PC-9 (cell line): ENCODE data around the gene CMTM2. TPM values are rescaled to one million over a fixed set of nuclear protein-coding genes. Genes with fewer than 3 reads are reported as not detected.

Experiments
- BruUV-seq: library from RNA; stranded (reverse); fragments of 400-500 nt; replicated peaks from 2 replicates; lab custom pipeline; 2021; lab: Mats Ljungman, UMichigan
- CTCF ChIA-PET: fragments of 300-600 bp; sonication (Branson Sonifier 250); formaldehyde crosslinking; loops from one replicate; lab custom pipeline; 2022; ENCODE audit warnings: antibody characterized with exemption; lab: Charles Lee
- POLR2A ChIA-PET: fragments of 300-600 bp; sonication (Branson Sonifier 250); formaldehyde crosslinking; loops from one replicate; lab custom pipeline; 2022; ENCODE audit warnings: antibody characterized with exemption; ENCODE audit not compliant: unreplicated experiment; lab: Charles Lee
- DNase-seq, 2 experiments: peaks; one replicate each; pipeline versions ENCODE4 v3.0.0 to v3.0.0-alpha.2; 2015 to 2022; ENCODE audit warnings: mixed read lengths in 1 of 2
- H2AFZ ChIP-seq: fragments of 200-600 bp; sonication (generic); 2 replicates; pipeline ENCODE4 v1.8.1; 2017; ENCODE audit warnings: antibody characterized with exemption
- H3F3A ChIP-seq: fragments of 200-600 bp; sonication (generic); 2 replicates; pipeline ENCODE4 v1.8.1; 2017; ENCODE audit warnings: antibody characterized with exemption, mild to moderate bottlenecking, low read depth; ENCODE audit not compliant: insufficient read depth
- H3K27ac ChIP-seq: fragments of 200-600 bp; sonication (generic); 2 replicates; pipeline ENCODE4 v1.6.1; 2016; ENCODE audit warnings: mixed run types
- H3K27me3 ChIP-seq: fragments of 200-600 bp; sonication (generic); 2 replicates; pipeline ENCODE4 v1.6.1; 2016; ENCODE audit warnings: low read depth, mixed run types; ENCODE audit not compliant: insufficient read depth
- H3K36me3 ChIP-seq: fragments of 200-600 bp; sonication (generic); 2 replicates; pipeline ENCODE4 v1.6.1; 2016; ENCODE audit warnings: low read depth, mixed run types
- H3K4me1 ChIP-seq: fragments of 200-600 bp; sonication (generic); replicated peaks from 2 replicates; pipeline ENCODE4 v1.6.1; 2016; ENCODE audit warnings: mixed run types; ENCODE audit not compliant: insufficient read depth
- H3K4me2 ChIP-seq: fragments of 200-600 bp; sonication (generic); 2 replicates; pipeline ENCODE4 v1.6.1; 2017; ENCODE audit warnings: mixed run types
- H3K4me3 ChIP-seq: fragments of 200-600 bp; sonication (generic); 2 replicates; pipeline ENCODE4 v1.6.1; 2016; ENCODE audit warnings: mixed run types
- H3K79me2 ChIP-seq: fragments of 200-600 bp; sonication (generic); 2 replicates; pipeline ENCODE4 v1.6.1; 2017; ENCODE audit warnings: low read depth, mixed run types
- H3K9me2 ChIP-seq: fragments of 200-600 bp; sonication (generic); 2 replicates; pipeline ENCODE4 v1.8.1; 2017; ENCODE audit warnings: mild to moderate bottlenecking; ENCODE audit not compliant: insufficient read depth
- H3K9me3 ChIP-seq: fragments of 200-600 bp; sonication (generic); 2 replicates; pipeline ENCODE4 v1.8.1; 2016; ENCODE audit warnings: low read depth; ENCODE audit not compliant: insufficient read depth
- H4K20me1 ChIP-seq: fragments of 200-600 bp; sonication (generic); 2 replicates; pipeline ENCODE4 v1.8.1; 2017; ENCODE audit not compliant: insufficient read depth
- EZH2 ChIP-seq: fragments of 200-600 bp; sonication (generic); IDR thresholded peaks from 2 replicates; pipeline ENCODE4 v1.8.0; 2017; ENCODE audit warnings: antibody characterized with exemption, low read depth
- intact Hi-C: fragments of 100-400 bp; cut with micrococcal nuclease; formaldehyde crosslinking; loops from one replicate; pipeline ENCODE4 v1.10.0; 2022; ENCODE audit not compliant: unreplicated experiment
- total RNA-seq: library from RNA; stranded (reverse); gene quantifications from 2 replicates; pipeline ENCODE4 v1.2.3, GENCODE V29; 2021
- TF ChIP-seq, protein P1 (sequence below): fragments of 200-600 bp; sonication (generic); conservative IDR thresholded peaks from 2 replicates; pipeline ENCODE4 v1.6.1; 2017; ENCODE audit warnings: mixed run types, antibody characterized with exemption, mild to moderate bottlenecking, moderate library complexity

Gene CMTM2
- total RNA-seq, 1 experiment from 2014 or later = not detected

DNA sequence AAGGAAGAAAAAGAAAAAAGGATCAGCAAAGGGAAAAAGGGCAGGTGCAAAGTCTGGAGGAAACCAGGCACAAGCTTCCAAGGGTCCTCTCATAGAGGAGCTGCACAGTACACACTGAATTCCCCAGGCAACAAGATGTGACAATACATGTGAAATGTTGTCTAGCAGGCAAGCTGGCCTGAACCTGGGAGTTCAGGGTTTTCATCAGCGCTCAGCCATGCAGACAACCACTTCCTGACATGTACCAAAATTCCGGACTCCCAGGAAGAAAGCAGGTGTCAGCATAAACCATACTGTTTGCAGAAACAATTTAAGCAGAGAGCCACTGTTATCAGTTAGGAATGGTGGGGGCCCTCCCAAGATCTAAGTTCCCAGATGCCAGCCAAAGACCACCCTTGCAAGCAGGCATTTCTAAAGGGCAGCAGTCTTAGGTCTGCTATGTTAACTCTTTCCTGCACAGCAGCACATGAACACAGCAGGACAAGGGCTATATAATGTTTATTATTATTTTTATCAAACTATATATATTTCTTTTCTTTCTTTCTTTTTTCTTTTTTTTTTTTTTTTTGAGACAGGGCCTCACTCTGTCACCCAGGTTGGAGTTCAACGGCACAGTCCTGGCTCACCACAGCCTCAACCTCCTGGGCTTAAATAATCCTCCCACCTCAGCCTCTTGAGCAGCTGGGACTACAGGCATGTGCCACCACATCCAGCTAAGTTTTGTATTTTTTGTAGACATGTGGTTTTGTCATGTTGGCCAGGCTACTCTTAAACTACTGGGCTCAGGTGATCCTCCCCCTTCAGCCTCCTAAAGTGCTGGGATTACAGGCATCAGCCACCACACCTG, 39.4 kb upstream of the CMTM2 start:
- POLR2A ChIA-PET = no interaction called here
- no peaks in the 10 kb centered on the region for H3K36me3 ChIP-seq

DNA sequence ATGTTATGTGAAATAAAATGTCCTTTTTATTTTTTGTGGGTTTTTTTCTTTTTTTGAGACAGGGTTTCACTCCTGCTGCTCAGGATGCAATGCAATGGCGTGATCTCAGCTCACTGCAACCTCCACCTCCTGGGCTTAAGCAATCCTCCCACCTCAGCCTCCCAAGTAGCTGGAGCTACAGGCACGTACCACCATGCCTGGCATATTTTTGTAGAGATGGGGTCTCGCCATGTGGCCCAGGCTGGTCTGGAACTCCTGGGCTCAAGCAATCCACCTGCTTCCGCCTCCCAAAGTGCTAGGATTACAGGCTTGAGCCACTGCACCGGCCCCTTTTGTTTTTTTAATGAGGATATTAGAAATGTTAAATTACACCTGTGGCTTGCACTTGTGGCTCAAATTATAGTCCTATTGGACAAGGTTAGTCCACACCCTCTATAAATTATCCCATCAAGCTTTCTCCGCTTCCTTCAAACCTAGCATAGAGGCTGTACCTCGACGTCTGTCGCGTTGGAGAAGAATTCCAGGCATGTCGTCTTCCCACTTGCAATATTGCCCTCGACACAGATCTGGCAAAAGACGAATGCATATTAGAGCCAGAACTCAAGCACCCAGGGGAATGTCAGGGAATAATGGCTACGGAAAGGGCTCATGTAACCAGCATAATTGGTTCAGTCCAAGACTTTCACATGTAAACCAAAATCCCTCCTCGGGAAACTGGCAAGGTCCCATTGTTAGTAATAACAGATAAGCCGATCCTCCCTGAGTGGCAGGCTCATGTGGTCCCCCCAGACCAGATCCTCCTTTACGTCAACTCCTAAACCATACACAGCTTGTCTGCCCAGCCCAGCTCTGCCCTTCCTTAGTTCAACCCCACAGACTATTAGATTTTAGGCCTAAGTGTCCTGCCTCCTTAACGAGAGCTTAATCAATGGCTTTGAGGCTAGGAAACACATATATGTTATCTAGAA, 37.6 kb upstream of the CMTM2 start:
- DNase-seq = no peak
- H3K36me3 ChIP-seq = no peaks in the 10 kb centered on the region
- POLR2A ChIA-PET = no interaction called here
- no peaks in the 10 kb centered on the region for H3K4me1 ChIP-seq
- no peaks in the 10 kb centered on the region for H4K20me1 ChIP-seq
- H3K9me2 ChIP-seq = no peaks in the 10 kb centered on the region
- no peak overlapping the region for H3K4me2 ChIP-seq
- peaks cover 4% of the 10 kb centered on the region; the same call in 1 of the 2 replicates for H3F3A ChIP-seq
- BruUV-seq = no TSS peak
- CTCF ChIA-PET = no interaction called here
- no peak overlapping the region for H3K27ac ChIP-seq
- no peaks in the 10 kb centered on the region for H3K27me3 ChIP-seq
- TF ChIP-seq, protein P1, sequence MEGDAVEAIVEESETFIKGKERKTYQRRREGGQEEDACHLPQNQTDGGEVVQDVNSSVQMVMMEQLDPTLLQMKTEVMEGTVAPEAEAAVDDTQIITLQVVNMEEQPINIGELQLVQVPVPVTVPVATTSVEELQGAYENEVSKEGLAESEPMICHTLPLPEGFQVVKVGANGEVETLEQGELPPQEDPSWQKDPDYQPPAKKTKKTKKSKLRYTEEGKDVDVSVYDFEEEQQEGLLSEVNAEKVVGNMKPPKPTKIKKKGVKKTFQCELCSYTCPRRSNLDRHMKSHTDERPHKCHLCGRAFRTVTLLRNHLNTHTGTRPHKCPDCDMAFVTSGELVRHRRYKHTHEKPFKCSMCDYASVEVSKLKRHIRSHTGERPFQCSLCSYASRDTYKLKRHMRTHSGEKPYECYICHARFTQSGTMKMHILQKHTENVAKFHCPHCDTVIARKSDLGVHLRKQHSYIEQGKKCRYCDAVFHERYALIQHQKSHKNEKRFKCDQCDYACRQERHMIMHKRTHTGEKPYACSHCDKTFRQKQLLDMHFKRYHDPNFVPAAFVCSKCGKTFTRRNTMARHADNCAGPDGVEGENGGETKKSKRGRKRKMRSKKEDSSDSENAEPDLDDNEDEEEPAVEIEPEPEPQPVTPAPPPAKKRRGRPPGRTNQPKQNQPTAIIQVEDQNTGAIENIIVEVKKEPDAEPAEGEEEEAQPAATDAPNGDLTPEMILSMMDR = no peak
- TF ChIP-seq EZH2 = no peak
- H3K79me2 ChIP-seq = no peaks in the 10 kb centered on the region
- intact Hi-C loops = no loop called here
- no peaks in the 10 kb centered on the region for H3K9me3 ChIP-seq
- H2AFZ ChIP-seq = no peak overlapping the region
- no peak overlapping the region for H3K4me3 ChIP-seq

More for the DNA sequence above, 39.4 kb upstream of the CMTM2 start:
- H3K4me3 ChIP-seq = no peak overlapping the region
- intact Hi-C loops = no loop called here
- H2AFZ ChIP-seq = no peak overlapping the region
- no peaks in the 10 kb centered on the region for H3K79me2 ChIP-seq
- H3K27ac ChIP-seq = no peak overlapping the region
- no peaks in the 10 kb centered on the region for H3K9me3 ChIP-seq
- CTCF ChIA-PET = interaction anchor here (0.6 kb wide), 1 partner anchor 135 kb away, joined by 5 read pairs; no protein-coding TSS in a partner anchor
- no peaks in the 10 kb centered on the region for H3K27me3 ChIP-seq
- no peaks in the 10 kb centered on the region for H3K4me1 ChIP-seq
- peaks cover 4% of the 10 kb centered on the region; the same call in 1 of the 2 replicates for H3F3A ChIP-seq
- no peak for DNase-seq
- H3K9me2 ChIP-seq = no peaks in the 10 kb centered on the region
- H3K4me2 ChIP-seq = no peak overlapping the region
- H4K20me1 ChIP-seq = no peaks in the 10 kb centered on the region
- BruUV-seq = no TSS peak
- TF ChIP-seq, protein P1 = no peak
- TF ChIP-seq EZH2 = no peak

DNA sequence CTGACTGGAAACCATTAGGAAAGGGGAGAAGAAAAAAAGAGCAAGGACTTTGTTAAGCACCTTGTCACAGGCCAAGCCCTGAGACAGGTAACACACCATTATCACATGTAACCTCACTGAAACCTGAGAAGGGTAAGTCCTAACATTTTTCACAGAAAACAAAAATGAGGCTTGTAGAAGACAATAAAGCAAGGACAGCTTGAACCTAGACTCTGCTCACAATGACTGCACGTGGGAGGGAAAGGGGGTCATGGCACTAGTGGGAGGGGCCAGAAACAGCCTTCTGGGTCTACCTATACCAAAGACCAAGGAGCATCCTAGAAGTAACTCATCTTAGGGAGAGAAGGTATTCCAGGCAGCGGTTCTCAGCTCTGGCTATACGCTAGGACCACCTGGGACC, 36.9 kb upstream of the CMTM2 start:
- intact Hi-C loops = no loop called here
- ChIA-PET CTCF (no interaction called here), POLR2A (no interaction called here)
- Histone ChIP-seq H3K27me3 (no peaks in the 10 kb centered on the region), H4K20me1 (no peaks in the 10 kb centered on the region), H3K4me1 (no peaks in the 10 kb centered on the region), H3K27ac (no peak overlapping the region), H3K79me2 (no peaks in the 10 kb centered on the region), H3K9me3 (no peaks in the 10 kb centered on the region), H3F3A (peaks cover 4% of the 10 kb centered on the region; the same call in 1 of the 2 replicates), H3K4me3 (no peak overlapping the region), H2AFZ (no peak overlapping the region), H3K9me2 (no peaks in the 10 kb centered on the region), H3K36me3 (no peaks in the 10 kb centered on the region), H3K4me2 (no peak overlapping the region)
- no TSS peak for BruUV-seq
- no peak for TF ChIP-seq EZH2
- TF ChIP-seq, protein P1 = no peak
- DNase-seq = no peak
